Glutamatergic neuron (in vitro differentiated cells): ENCODE results near the gene PAIP1. TPM values are rescaled to one million over a fixed set of nuclear protein-coding genes. Genes with fewer than 3 reads are reported as not detected.
"Not testable (repeated sequence)": the region's sequence is repeated elsewhere in the genome, so short reads cannot be mapped to it uniquely, and the experiment has no call there.

Experiments
- DNase-seq: peaks from one replicate; pipeline ENCODE4 v3.0.0; 2022
- H3K27ac Mint-ChIP-seq: one replicate; pipeline ENCODE4 v1.8.0; 2020; ENCODE audit warnings: mild to moderate bottlenecking, mixed read lengths, inconsistent platforms; ENCODE audit not compliant: unreplicated experiment
- H3K27me3 Mint-ChIP-seq: one replicate; pipeline ENCODE4 v1.8.0; 2020; ENCODE audit warnings: mild to moderate bottlenecking, moderate library complexity, mixed read lengths, inconsistent platforms; ENCODE audit not compliant: unreplicated experiment
- H3K36me3 Mint-ChIP-seq: one replicate; pipeline ENCODE4 v1.8.0; 2020; ENCODE audit warnings: mild to moderate bottlenecking, mixed read lengths, inconsistent platforms; ENCODE audit not compliant: unreplicated experiment
- H3K4me1 Mint-ChIP-seq: one replicate; pipeline ENCODE4 v1.8.0; 2020; ENCODE audit warnings: mild to moderate bottlenecking, low read depth, mixed read lengths, inconsistent platforms; ENCODE audit not compliant: unreplicated experiment
- H3K4me3 Mint-ChIP-seq: one replicate; pipeline ENCODE4 v1.8.0; 2020; ENCODE audit warnings: mild to moderate bottlenecking, mixed read lengths, inconsistent platforms; ENCODE audit not compliant: unreplicated experiment
- H3K9me3 Mint-ChIP-seq: one replicate; pipeline ENCODE4 v1.8.0; 2020; ENCODE audit warnings: mild to moderate bottlenecking, moderate library complexity, mixed read lengths, inconsistent platforms; ENCODE audit not compliant: unreplicated experiment
- CTCF ChIP-seq: fragments of 200-600 bp; sonication (generic); IDR thresholded peaks from one replicate; pipeline ENCODE4 v1.5.0; 2021; ENCODE audit not compliant: partially characterized antibody, unreplicated experiment
- total RNA-seq: library from RNA; stranded (reverse); fragmentation: NEBNext Ultra II Directional; extraction: Animal tissue kit (Norgen Biotek cat#: 25700); gene quantifications from one replicate; pipeline ENCODE4 v1.2.1, GENCODE V29; 2021; ENCODE audit not compliant: unreplicated experiment

Gene PAIP1
- total RNA-seq, 1 donor from 2014 or later = 127 TPM

GRCh38 chr5:43555895-43556606, 826 bp downstream of the PAIP1 start:
- peak; percentile 70 for DNase-seq

GRCh38 chr5:43554497-43554896, 2.4 kb downstream of the PAIP1 start:
- Mint-ChIP-seq H3K4me3 (no peak overlapping the region), H3K36me3 (peaks cover under 1% of the 10 kb centered on the region), H3K27me3 (peaks cover 6% of the 10 kb centered on the region), H3K4me1 (peaks cover 5% of the 10 kb centered on the region), H3K27ac (peak overlapping the region; percentile 44), H3K9me3 (peaks cover 10% of the 10 kb centered on the region)
- DNase-seq = no peak
- no peak for TF ChIP-seq CTCF

More at GRCh38 chr5:43555895-43556606, 826 bp downstream of the PAIP1 start:
- H3K27me3 Mint-ChIP-seq = peaks cover 6% of the 10 kb centered on the region
- H3K4me1 Mint-ChIP-seq = no peaks in the 10 kb centered on the region
- TF ChIP-seq CTCF = no peak
- H3K27ac Mint-ChIP-seq = peak overlapping the region; percentile 96
- H3K36me3 Mint-ChIP-seq = no peaks in the 10 kb centered on the region
- peaks cover 10% of the 10 kb centered on the region for H3K9me3 Mint-ChIP-seq
- no peak overlapping the region for H3K4me3 Mint-ChIP-seq

- Mint-ChIP-seq H3K4me1 (peaks cover 5% of the 10 kb centered on the region), H3K27ac (no peak overlapping the region), H3K4me3 (no peak overlapping the region), H3K36me3 (peaks cover 4% of the 10 kb centered on the region), H3K27me3 (peaks cover 6% of the 10 kb centered on the region), H3K9me3 (peaks cover 10% of the 10 kb centered on the region)
- DNase-seq = no peak
- TF ChIP-seq CTCF = no peak
Observed at GRCh38 chr5:43553381-43553780, 3.5 kb downstream of the PAIP1 start.

GRCh38 chr5:43551731-43552130, 5.1 kb downstream of the PAIP1 start:
- Mint-ChIP-seq H3K4me3 (no peak overlapping the region), H3K27ac (no peak overlapping the region), H3K36me3 (peaks cover 4% of the 10 kb centered on the region), H3K4me1 (peaks cover 5% of the 10 kb centered on the region), H3K27me3 (peaks cover 3% of the 10 kb centered on the region), H3K9me3 (peaks cover 3% of the 10 kb centered on the region)
- no peak for DNase-seq
- TF ChIP-seq CTCF = no peak

GRCh38 chr5:43549272-43549671, 7.6 kb downstream of the PAIP1 start:
- not testable (repeated sequence) for H3K4me1 Mint-ChIP-seq, H3K4me3 Mint-ChIP-seq, H3K36me3 Mint-ChIP-seq, H3K9me3 Mint-ChIP-seq, H3K27me3 Mint-ChIP-seq, DNase-seq
- H3K27ac Mint-ChIP-seq = peak overlapping the region; percentile 5
